Ramos (cell line): ENCODE results near the gene PCDHA11.
"Not testable (repeated sequence)": the region's sequence is repeated elsewhere in the genome, so short reads cannot be mapped to it uniquely, and the experiment has no call there.

Experiments
- in situ Hi-C: fragments of 300-500 bp; cut with MboI; formaldehyde crosslinking; loops from one replicate; pipeline ENCODE4 v1.14.3; 2022; ENCODE audit warnings: low sequenced_read_pairs; ENCODE audit not compliant: unreplicated experiment

Gene PCDHA11

DNA sequence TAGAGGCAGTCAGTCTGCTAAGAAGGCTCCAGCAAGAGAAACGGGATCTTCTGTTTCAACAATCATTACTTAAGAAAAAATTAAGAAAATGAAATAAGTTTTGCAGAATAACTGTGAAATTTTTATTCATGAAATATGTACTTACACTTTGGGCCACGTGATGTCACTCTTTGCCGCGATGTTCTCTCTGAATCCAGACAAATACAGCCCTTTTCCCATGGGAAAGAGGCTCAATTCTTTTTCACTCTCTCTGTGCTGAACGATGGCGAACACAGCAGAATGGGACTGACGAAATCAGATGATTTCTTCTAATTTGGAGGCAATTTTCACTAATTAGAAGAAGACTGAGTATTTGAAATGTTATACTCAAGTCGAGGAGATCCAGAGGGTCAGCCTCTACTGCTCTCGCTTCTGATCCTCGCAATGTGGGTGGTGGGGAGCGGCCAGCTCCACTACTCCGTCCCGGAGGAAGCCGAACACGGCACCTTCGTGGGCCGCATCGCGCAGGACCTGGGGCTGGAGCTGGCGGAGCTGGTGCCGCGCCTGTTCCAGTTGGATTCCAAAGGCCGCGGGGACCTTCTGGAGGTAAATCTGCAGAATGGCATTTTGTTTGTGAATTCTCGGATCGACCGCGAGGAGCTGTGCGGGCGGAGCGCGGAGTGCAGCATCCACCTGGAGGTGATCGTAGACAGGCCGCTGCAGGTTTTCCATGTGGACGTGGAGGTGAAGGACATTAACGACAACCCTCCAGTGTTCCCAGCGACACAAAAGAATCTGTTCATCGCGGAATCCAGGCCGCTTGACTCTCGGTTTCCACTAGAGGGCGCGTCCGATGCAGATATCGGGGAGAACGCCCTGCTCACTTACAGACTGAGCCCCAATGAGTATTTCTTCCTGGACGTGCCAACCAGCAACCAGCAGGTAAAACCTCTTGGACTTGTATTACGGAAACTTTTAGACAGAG, 20.3 kb upstream of the PCDHA11 start, which contains the start of gene PCDHA9:
Gene PCDHA9 (plus strand): TSS at position 244 of the 964 bp plus-strand sequence. CDS start 114 bp downstream, at position 358.
- in situ Hi-C loops, result not testable (repeated sequence)

DNA sequence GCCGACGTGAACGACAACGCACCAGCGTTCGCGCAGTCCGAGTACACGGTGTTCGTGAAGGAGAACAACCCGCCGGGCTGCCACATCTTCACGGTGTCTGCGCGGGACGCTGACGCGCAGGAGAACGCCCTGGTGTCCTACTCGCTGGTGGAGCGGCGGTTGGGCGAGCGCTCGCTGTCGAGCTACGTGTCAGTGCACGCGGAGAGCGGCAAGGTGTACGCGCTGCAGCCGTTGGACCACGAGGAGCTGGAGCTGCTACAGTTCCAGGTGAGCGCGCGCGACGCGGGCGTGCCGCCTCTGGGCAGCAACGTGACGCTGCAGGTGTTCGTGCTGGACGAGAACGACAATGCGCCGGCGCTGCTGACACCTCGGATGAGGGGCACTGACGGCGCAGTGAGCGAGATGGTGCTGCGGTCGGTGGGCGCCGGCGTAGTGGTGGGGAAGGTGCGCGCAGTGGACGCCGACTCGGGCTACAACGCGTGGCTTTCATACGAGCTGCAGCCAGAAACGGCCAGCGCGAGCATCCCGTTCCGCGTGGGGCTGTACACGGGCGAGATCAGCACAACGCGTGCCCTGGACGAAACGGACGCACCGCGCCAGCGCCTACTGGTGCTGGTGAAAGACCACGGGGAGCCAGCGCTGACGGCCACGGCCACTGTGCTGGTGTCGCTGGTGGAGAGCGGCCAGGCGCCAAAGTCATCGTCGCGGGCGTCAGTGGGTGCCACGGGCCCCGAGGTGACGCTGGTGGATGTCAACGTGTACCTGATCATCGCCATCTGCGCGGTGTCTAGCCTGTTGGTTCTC, 18.7 kb upstream of the PCDHA11 start:
- in situ Hi-C loops, result loop anchor here (10.0 kb wide), 1 partner anchor 195 kb away; no protein-coding TSS in a partner anchor

DNA sequence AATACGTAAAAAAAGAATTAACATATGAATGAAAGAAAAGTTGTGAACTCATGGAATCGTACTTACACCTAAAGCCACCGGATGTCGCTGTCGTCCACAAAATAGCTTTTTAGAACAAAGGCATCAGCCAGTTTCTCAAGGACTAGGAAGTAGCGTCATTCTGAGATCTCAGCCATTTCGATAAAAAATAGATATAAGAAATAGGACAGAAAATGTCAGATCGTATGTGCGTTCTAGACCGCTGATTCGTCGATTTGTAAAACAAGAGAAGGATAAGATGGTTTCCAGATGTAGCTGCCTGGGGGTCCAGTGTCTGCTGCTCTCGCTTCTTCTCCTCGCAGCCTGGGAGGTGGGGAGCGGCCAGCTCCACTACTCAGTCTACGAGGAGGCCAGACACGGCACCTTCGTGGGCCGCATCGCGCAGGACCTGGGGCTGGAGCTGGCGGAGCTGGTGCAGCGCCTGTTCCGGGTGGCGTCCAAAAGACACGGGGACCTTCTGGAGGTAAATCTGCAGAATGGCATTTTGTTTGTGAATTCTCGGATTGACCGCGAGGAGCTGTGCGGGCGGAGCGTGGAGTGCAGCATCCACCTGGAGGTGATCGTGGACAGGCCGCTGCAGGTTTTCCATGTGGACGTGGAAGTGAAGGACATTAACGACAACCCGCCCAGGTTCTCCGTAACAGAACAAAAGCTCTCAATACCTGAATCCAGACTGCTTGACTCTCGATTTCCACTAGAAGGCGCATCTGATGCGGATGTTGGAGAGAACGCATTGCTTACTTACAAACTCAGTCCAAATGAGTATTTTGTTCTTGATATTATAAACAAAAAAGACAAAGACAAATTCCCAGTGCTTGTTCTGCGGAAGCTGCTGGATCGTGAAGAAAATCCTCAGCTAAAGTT, 12.7 kb upstream of the PCDHA11 start, which contains the start of gene PCDHA10:
Gene PCDHA10 (plus strand): TSS at position 126 of the 903 bp plus-strand sequence. CDS start 152 bp downstream, at position 278.
- in situ Hi-C loops, result loop anchor here (10.0 kb wide), 1 partner anchor 189 kb away; no protein-coding TSS in a partner anchor

DNA sequence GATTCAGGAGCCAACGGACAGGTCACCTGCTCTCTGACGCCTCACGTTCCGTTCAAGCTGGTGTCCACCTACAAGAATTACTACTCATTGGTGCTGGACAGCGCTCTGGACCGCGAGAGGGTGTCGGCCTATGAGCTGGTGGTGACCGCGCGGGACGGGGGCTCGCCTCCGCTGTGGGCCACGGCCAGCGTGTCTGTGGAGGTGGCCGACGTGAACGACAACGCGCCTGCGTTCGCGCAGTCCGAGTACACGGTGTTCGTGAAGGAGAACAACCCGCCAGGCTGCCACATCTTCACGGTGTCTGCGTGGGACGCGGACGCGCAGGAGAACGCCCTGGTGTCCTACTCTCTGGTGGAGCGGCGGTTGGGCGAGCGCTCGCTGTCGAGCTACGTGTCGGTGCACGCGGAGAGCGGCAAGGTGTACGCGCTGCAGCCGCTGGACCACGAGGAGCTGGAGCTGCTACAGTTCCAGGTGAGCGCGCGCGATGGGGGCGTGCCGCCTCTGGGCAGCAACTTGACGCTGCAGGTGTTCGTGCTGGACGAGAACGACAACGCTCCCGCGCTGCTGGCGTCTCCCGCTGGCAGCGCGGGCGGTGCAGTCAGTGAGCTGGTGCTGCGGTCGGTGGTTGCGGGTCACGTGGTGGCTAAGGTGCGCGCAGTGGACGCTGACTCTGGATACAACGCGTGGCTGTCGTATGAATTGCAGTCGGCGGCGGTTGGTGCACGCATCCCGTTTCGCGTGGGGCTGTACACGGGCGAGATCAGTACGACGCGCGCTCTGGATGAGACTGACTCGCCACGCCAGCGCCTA, 11.4 kb upstream of the PCDHA11 start:
- in situ Hi-C loops, result loop anchor here (10.0 kb wide), 1 partner anchor 187 kb away; no protein-coding TSS in a partner anchor

DNA sequence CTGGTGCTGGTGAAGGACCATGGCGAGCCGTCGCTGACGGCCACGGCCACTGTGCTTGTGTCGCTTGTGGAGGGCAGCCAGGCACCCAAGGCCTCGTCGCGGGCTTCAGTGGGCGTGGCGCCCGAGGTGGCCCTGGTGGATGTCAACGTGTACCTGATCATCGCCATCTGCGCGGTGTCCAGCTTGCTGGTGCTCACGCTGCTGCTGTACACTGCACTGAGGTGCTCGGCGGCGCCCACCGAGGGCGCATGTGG, 10.8 kb upstream of the PCDHA11 start:
- in situ Hi-C loops, result loop anchor here (10.0 kb wide), 1 partner anchor 187 kb away; no protein-coding TSS in a partner anchor

DNA sequence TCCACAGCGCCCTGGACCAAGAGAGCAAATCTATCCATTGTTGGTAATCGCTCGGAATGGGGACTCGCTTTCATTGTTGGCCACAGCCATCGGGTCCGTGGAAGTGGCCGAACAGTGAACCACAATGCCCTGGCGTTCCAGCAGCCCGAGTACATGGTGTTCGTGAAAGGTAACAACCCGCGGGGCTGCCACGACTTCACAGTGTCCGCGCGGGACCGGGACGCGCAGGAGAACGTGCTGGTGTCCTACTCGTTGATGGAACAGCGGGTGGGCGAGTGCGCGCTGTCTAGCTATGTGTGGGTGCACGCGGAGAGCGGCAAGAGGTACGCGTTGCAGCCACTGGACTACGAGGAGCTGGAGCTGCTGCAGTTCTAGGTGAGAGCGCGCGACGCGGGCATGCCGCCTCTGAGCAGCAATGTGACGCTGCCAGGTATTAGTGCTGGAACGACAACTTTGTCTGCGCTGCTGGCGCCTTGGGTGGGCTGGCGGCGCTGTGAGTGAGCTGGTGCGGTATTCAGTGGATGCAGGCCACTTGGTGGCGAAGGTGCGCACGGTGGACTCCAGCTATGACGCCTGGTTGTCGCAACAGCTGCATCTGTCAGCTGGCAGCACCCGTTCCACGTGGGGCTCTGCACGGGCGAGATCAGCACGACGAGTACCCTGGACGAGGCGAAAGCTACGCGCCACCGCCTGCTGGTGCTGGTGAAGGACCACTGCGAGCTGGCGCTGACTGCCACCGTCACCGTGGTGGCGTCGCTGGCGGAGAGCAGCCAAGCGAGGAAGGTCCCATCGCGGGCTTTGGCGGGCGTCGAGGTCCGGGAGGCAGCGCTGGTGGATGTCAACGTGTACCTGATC, 6.1 kb upstream of the PCDHA11 start:
- in situ Hi-C loops, result no loop called here

DNA sequence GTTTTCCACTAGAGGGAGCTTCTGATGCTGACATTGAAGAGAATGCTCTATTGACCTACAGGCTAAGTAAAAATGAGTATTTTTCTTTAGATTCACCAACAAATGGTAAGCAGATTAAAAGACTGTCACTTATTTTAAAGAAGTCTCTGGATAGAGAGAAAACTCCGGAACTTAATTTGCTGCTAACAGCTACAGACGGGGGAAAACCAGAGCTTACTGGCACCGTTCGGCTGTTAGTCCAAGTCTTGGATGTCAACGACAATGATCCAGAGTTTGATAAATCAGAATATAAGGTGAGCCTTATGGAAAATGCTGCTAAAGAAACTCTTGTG, 764 bp downstream of the PCDHA11 start:
- in situ Hi-C loops, result no loop called here

DNA sequence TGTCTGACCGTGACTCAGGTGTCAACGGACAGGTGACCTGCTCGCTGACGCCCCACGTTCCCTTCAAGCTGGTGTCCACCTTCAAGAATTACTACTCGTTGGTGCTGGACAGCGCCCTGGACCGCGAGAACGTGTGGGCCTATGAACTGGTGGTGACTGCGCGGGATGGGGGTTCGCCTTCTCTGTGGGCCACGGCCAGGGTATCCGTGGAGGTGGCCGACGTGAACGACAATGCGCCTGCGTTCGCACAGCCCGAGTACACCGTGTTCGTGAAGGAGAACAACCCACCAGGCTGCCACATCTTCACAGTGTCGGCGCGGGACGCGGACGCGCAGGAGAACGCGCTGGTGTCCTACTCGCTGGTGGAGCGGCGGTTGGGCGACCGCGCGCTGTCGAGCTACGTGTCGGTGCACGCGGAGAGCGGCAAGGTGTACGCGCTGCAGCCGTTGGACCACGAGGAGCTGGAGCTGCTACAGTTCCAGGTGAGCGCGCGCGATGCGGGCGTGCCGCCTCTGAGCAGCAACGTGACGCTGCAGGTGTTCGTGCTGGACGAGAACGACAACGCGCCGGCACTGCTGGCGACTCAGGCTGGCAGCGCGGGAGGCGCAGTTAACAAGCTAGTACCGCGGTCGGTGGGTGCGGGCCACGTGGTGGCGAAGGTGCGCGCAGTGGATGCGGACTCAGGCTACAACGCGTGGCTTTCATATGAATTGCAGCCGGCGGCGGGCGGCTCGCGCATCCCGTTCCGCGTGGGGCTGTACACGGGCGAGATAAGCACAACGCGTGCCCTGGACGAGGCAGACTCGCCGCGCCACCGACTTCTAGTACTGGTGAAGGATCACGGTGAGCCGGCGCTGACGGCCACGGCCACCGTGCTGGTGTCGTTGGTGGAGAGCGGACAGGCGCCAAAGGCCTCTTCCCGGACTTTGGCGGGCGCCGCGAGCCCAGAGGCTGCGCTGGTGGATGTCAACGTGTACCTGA, 1.8 kb downstream of the PCDHA11 start:
- in situ Hi-C loops, result no loop called here

DNA sequence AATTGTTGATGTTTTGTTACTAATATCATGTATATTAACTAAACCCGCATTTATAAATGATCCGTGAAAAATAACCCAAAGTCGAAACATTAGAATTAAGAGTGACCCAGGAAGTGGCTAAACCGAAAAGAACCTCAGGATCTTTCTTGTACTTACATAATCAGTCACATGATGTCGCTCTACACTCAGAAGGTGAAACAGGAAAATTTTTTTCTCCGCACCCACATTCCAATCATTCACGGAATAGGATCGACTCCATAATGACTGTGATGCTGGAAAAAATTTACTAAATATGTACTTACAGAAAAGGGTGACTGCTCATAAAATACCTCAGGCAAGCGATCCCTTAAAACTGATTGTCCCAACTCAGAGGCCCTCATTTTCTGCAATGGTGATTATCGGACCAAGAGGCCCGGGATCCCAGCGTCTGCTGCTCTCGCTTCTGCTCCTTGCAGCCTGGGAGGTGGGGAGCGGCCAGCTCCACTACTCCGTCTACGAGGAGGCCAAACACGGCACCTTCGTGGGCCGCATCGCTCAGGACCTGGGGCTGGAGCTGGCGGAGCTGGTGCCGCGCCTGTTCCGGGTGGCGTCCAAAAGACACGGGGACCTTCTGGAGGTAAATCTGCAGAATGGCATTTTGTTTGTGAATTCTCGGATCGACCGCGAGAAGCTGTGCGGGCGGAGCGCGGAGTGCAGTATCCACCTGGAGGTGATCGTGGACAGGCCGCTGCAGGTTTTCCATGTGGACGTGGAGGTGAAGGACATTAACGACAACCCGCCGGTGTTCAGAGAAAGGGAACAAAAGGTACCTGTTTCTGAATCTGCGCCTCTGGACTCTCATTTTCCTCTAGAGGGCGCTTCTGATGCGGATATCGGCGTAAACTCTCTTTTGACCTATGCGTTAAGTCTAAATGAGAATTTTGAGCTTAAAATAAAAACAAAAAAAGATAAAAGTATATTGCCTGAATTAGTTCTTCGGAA, 6.6 kb downstream of the PCDHA11 start, which contains the start of gene PCDHA12:
Gene PCDHA12 (plus strand): TSS at position 224 of the 981 bp plus-strand sequence. CDS start 165 bp downstream, at position 389.
- in situ Hi-C loops, result no loop called here

DNA sequence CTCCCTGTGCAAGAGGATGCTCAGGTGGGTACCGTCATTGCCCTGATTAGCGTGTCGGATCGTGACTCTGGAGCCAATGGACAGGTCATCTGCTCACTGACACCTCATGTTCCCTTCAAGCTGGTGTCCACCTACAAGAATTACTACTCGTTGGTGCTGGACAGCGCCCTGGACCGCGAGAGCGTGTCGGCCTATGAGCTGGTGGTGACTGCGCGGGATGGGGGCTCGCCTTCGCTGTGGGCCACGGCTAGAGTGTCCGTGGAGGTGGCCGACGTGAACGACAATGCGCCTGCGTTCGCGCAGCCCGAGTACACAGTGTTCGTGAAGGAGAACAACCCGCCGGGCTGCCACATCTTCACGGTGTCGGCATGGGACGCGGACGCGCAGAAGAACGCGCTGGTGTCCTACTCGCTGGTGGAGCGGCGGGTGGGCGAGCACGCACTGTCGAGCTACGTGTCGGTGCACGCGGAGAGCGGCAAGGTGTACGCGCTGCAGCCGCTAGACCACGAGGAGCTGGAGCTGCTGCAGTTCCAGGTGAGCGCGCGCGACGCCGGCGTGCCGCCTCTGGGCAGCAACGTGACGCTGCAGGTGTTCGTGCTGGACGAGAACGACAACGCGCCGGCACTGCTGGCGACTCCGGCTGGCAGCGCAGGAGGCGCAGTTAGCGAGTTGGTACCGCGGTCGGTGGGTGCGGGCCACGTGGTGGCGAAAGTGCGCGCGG, 7.9 kb downstream of the PCDHA11 start:
- in situ Hi-C loops, result not testable (repeated sequence)

DNA sequence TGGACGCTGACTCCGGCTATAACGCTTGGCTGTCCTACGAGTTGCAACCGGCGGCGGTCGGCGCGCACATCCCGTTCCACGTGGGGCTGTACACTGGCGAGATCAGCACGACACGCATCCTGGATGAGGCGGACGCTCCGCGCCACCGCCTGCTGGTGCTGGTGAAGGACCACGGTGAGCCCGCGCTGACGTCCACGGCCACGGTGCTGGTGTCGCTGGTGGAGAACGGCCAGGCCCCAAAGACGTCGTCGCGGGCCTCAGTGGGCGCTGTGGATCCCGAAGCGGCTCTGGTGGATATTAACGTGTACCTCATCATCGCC, 8.5 kb downstream of the PCDHA11 start:
- in situ Hi-C loops, result no loop called here

DNA sequence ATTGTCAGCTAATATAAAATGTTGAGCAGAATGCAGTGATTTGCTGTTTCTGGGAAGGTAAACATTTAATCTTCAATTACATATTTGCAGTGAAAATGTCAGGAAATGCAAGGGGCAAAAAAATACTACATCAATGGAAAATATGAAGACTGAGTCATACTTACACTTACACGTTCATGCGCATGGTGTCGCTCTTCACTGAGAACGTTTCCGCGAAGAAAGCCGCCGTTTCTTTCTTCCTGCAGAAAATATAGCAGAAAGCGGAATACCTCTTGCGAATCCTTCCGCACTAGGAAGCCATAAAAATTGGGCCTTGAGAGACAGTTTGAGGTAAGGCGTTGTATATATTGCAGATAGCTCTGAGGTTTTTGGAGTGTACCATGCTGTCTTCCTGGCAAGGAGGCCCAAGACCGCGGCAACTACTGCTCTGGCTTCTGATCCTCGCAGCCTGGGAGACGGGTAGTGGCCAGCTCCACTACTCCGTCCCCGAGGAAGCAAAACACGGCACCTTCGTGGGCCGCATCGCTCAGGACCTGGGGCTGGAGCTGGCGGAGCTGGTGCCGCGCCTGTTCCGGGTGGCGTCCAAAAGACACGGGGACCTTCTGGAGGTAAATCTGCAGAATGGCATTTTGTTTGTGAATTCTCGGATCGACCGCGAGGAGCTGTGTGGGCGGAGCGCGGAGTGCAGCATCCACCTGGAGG, 13.3 kb downstream of the PCDHA11 start, which contains the start of gene PCDHA13:
Gene PCDHA13 (plus strand): TSS at position 236 of the 702 bp plus-strand sequence. CDS start 145 bp downstream, at position 381.
- in situ Hi-C loops, result no loop called here

DNA sequence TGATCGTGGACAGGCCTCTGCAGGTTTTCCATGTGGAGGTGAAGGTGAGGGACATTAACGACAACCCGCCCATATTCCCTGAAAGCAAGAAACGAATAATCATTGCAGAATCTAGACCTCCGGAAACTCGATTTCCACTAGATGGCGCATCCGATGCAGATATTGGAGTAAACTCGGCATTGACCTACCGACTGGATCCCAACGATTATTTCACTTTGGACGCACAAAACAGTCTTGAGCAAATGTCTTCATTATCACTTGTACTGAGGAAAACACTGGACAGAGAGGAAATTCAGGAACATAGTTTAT, 13.8 kb downstream of the PCDHA11 start:
- in situ Hi-C loops, result no loop called here

DNA sequence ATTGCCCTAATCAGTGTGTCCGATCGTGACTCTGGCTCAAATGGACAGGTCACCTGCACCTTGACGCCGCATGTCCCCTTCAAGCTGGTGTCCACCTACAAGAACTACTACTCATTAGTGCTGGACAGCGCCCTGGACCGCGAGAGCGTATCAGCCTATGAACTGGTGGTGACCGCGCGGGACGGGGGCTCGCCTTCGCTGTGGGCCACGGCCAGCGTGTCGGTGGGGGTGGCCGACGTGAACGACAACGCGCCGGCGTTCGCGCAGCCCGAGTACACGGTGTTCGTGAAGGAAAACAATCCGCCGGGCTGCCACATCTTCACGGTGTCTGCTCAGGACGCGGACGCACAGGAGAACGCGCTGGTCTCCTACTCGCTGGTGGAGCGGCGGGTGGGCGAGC, 14.6 kb downstream of the PCDHA11 start:
- in situ Hi-C loops, result no loop called here
